Measurements from ENCODE around the gene C1orf116.

DNA sequence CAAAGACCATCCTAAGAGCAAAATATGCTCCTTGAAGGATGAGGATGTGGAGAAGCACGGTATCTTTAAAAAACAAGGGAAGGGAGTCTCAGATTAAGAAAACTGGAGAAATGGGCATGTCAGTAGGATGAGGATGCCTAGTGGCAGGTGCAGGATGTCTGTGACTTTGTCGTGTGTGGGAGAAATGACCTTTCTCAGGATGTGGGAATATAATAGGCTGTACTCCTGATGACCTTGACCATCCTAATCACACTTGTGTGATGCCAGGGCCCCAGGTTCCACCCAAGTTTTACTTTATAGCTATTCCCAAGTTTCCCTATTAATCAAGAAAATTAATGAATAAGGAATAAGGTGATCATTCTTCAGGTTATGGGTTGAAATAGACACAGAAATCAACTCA is 12.9 kb downstream of the C1orf116 start:
- TF ChIP-seq, protein P1, sequence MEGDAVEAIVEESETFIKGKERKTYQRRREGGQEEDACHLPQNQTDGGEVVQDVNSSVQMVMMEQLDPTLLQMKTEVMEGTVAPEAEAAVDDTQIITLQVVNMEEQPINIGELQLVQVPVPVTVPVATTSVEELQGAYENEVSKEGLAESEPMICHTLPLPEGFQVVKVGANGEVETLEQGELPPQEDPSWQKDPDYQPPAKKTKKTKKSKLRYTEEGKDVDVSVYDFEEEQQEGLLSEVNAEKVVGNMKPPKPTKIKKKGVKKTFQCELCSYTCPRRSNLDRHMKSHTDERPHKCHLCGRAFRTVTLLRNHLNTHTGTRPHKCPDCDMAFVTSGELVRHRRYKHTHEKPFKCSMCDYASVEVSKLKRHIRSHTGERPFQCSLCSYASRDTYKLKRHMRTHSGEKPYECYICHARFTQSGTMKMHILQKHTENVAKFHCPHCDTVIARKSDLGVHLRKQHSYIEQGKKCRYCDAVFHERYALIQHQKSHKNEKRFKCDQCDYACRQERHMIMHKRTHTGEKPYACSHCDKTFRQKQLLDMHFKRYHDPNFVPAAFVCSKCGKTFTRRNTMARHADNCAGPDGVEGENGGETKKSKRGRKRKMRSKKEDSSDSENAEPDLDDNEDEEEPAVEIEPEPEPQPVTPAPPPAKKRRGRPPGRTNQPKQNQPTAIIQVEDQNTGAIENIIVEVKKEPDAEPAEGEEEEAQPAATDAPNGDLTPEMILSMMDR (IDR thresholded peaks at IDR 0.05) = no peak
- TF ChIP-seq POLR2A (IDR thresholded peaks at IDR 0.05) (no peak), POLR2AphosphoS5 (IDR thresholded peaks at IDR 0.05) (no peak)

Measured in breast epithelium (tissue), 3 donors.